Mucosa of stomach (tissue), 1 donor: ENCODE data around the gene AKR1A1.
"Not testable (repeated sequence)": the region's sequence is repeated elsewhere in the genome, so short reads cannot be mapped to it uniquely, and the experiment has no call there.

Source experiments
- H3K27me3 ChIP-seq: one replicate; pipeline ENCODE4 v1.7.0; 2013; ENCODE audit warnings: mild to moderate bottlenecking, low read length; ENCODE audit not compliant: control insufficient read depth, insufficient read depth
- H3K36me3 ChIP-seq: one replicate; pipeline ENCODE4 v1.7.0; 2013; ENCODE audit warnings: low read length; ENCODE audit not compliant: control insufficient read depth, insufficient read depth
- H3K4me1 ChIP-seq: one replicate; pipeline ENCODE4 v1.7.0; 2013; ENCODE audit warnings: mild to moderate bottlenecking, low read length; ENCODE audit not compliant: control insufficient read depth, insufficient read depth
- H3K4me3 ChIP-seq: one replicate; pipeline ENCODE4 v1.7.0; 2013; ENCODE audit warnings: low read length
- H3K9ac ChIP-seq: one replicate; pipeline ENCODE4 v1.7.0; 2013; ENCODE audit warnings: mild to moderate bottlenecking, low read length, moderate library complexity
- H3K9me3 ChIP-seq: one replicate; pipeline ENCODE4 v1.7.0; 2013; ENCODE audit warnings: mild to moderate bottlenecking, low read length, moderate library complexity; ENCODE audit not compliant: control insufficient read depth
- donor health status: Pancreatic carcinoma.

AKR1A1 gene

DNA sequence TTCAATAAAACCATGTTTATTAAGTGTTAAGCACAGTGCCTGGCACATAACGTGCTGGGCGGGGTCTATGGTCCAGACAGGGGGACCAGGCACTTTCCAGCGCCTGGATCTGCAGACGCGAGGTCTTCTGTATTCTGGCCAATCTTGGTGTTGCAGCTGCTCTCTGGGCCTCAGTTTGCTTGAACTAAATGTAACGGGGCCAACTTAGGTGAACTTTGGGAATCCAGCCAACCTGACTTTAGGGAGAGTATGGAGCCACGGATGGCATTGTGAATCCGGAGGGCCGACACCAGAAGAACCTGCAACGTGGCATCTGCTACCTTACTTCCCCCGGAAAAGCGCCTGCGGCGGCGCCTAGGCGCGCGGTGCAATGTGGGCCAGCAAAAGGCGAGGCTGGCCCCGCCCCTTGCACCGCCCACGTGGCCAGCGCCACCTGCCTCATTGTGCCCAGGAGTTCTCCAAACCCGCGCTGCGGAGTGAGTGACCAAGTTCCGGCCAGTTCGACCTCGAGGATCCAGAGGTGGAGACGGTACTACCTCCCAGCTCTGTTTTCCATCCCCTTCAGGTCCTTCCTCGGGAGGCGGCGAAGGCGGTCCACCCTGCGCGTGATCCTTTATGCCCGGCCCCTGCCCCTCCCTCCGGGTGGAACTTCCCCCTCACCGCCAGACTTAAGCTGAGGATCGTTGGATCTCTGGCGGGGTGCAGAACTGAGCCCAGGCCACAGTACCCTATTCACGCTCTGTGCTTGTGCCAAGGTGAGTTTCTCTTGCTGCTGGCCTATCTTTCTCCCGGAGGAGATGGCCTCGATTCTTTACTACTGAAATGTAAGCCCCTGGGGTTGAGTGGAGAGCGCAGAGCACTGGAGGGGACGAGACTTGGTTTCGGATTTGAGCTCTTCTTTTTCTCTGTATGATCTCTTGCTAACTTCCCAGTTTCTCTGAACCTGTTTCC lies at the start of gene AKR1A1:
TSS of gene AKR1A1 (plus strand) at position 426 of the 951 bp plus-strand sequence. CDS start 10,969 bp downstream, outside the sequence.
- Histone ChIP-seq H3K9me3 (no peaks in the 10 kb centered on the region), H3K4me1 (peaks cover 28% of the 10 kb centered on the region), H3K9ac (peak within 1 kb of the TSS; percentile 84), H3K4me3 (peak within 1 kb of the TSS; percentile 83), H3K27me3 (no peaks in the 10 kb centered on the region), H3K36me3 (no peaks in the 10 kb centered on the region)

GRCh38 chr1:45501505-45501859 lies 49.1 kb upstream of the AKR1A1 start:
- Histone ChIP-seq H3K36me3 (no peaks in the 10 kb centered on the region), H3K9me3 (no peaks in the 10 kb centered on the region), H3K4me1 (peaks cover 5% of the 10 kb centered on the region), H3K9ac (no peak overlapping the region), H3K4me3 (no peak overlapping the region), H3K27me3 (no peaks in the 10 kb centered on the region)

GRCh38 chr1:45503462-45504360 lies 46.9 kb upstream of the AKR1A1 start:
- peaks cover 5% of the 10 kb centered on the region for H3K4me1 ChIP-seq
- H3K4me3 ChIP-seq = no peak overlapping the region
- no peaks in the 10 kb centered on the region for H3K27me3 ChIP-seq
- no peaks in the 10 kb centered on the region for H3K36me3 ChIP-seq
- no peak overlapping the region for H3K9ac ChIP-seq
- H3K9me3 ChIP-seq = no peaks in the 10 kb centered on the region

DNA sequence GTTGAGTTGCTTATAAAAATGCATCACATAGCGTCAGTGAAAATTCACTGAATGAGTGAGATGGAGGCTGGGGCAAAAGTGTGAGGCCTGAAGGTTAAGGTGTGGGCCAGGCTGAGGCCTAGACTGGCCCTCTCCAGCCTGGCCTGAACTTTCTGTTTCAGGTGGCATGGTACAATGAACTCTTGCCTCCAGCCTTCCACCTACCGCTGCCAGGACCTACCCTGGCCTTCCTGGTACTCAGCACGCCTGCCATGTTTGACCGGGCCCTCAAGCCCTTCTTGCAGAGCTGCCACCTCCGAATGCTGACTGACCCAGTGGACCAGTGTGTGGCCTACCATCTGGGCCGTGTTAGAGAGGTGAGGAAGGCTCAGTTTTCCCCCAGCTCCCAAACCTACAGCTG lies 43.4 kb upstream of the AKR1A1 start:
- H3K27me3 ChIP-seq = no peaks in the 10 kb centered on the region
- H3K36me3 ChIP-seq = peaks cover 11% of the 10 kb centered on the region
- H3K9me3 ChIP-seq = no peaks in the 10 kb centered on the region
- no peaks in the 10 kb centered on the region for H3K4me1 ChIP-seq
- no peak overlapping the region for H3K9ac ChIP-seq
- no peak overlapping the region for H3K4me3 ChIP-seq

- H3K4me1 ChIP-seq = no peaks in the 10 kb centered on the region
- H3K9ac ChIP-seq = no peak overlapping the region
- peaks cover 17% of the 10 kb centered on the region for H3K36me3 ChIP-seq
- no peak overlapping the region for H3K4me3 ChIP-seq
- no peaks in the 10 kb centered on the region for H3K9me3 ChIP-seq
- H3K27me3 ChIP-seq = no peaks in the 10 kb centered on the region
Observed at GRCh38 chr1:45507893-45508292, 42.7 kb upstream of the AKR1A1 start.

- no peaks in the 10 kb centered on the region for H3K9me3 ChIP-seq
- peaks cover 17% of the 10 kb centered on the region for H3K36me3 ChIP-seq
- H3K9ac ChIP-seq = no peak overlapping the region
- no peaks in the 10 kb centered on the region for H3K4me1 ChIP-seq
- no peaks in the 10 kb centered on the region for H3K27me3 ChIP-seq
- no peak overlapping the region for H3K4me3 ChIP-seq
Observed at GRCh38 chr1:45508295-45509151, 42.1 kb upstream of the AKR1A1 start.

- H3K9ac ChIP-seq = no peak overlapping the region
Observed at GRCh38 chr1:45510036-45510971, 40.3 kb upstream of the AKR1A1 start.

DNA sequence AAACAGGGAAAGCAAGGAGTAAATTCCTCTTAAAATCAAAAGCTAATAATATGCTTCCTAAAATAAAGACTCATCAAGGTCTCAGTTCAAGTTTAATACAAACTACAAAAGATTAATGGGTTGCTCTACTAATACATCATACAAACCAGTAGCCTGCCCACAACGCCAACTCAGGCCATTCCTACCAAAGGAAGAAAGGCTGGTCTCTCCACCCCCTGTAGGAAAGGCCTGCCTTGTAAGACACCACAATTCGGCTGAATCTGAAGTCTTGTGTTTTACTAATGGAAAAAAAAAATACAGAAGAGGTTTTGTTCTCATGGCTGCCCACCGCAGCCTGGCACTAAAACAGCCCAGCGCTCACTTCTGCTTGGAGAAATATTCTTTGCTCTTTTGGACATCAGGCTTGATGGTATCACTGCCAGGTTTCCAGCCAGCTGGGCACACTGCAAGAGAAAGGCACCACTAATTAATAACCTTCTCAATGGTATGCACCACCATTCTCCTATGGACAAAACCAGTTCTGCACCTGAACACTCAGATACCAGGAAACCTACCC lies 39.6 kb upstream of the AKR1A1 start:
- Histone ChIP-seq H3K9me3 (no peaks in the 10 kb centered on the region), H3K27me3 (no peaks in the 10 kb centered on the region), H3K36me3 (peaks cover 27% of the 10 kb centered on the region), H3K9ac (no peak overlapping the region), H3K4me3 (no peak overlapping the region), H3K4me1 (peaks cover 1% of the 10 kb centered on the region)

More at GRCh38 chr1:45510036-45510971, 40.3 kb upstream of the AKR1A1 start:
- Histone ChIP-seq H3K9me3 (no peaks in the 10 kb centered on the region), H3K36me3 (peaks cover 27% of the 10 kb centered on the region), H3K27me3 (no peaks in the 10 kb centered on the region), H3K4me3 (no peak overlapping the region), H3K4me1 (no peaks in the 10 kb centered on the region)

DNA sequence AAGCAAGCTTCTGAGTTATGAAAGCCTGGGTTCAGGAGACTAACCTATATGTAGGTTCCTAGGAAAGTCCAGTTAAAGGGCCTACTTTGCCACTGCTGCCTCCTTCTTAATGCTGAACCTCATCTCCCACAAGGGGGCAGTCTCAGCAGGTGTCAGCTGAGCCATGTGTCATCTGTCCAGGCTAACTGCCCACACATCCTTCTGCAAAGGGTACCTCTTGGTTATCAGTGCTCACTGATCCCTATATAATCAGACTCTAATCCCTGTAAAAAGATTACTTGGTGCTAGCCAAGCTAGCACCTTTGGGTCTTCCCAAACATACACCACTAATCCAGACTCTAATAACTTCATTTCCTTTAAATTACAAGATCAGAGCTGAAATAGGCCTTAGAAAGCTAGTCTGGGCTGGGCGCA lies 38.0 kb upstream of the AKR1A1 start:
- Histone ChIP-seq H3K36me3 (peaks cover 27% of the 10 kb centered on the region), H3K4me1 (peaks cover 15% of the 10 kb centered on the region), H3K9ac (no peak overlapping the region)

GRCh38 chr1:45513532-45514260 lies 36.9 kb upstream of the AKR1A1 start:
- H3K27me3 ChIP-seq, H3K9ac ChIP-seq, H3K9me3 ChIP-seq, H3K4me3 ChIP-seq: not testable (repeated sequence)
- Histone ChIP-seq H3K4me1 (peaks cover 17% of the 10 kb centered on the region), H3K36me3 (peaks cover 27% of the 10 kb centered on the region)

More for the DNA sequence above, 38.0 kb upstream of the AKR1A1 start:
- H3K27me3 ChIP-seq = no peaks in the 10 kb centered on the region
- no peaks in the 10 kb centered on the region for H3K9me3 ChIP-seq
- H3K4me3 ChIP-seq = no peak overlapping the region
